Right renal pelvis (tissue), 4 donors: ENCODE results near the gene HIBADH. TPM values are rescaled to one million over a fixed set of nuclear protein-coding genes. Genes with fewer than 3 reads are reported as not detected.

Source experiments
- DNase-seq, 4 donors: peaks; one replicate each; pipeline ENCODE4 v3.0.0-alpha.2; 2013; ENCODE audit warnings: low read depth in 4 of 4, low spot score in 3 of 4, missing footprints in 1 of 4
- polyA plus RNA-seq, 4 donors: library from polyadenylated mRNA; unstranded; fragments of 120-200 nt; gene quantifications; one replicate each; pipeline ENCODE4 v1.2.1, GENCODE V29; 2013; ENCODE audit not compliant: insufficient read length in 4 of 4

The HIBADH gene
- polyA plus RNA-seq: 100 to 1,000 TPM in 2 of 4 donors, 10 to 100 TPM in 2; 87.1 to 105 (median 98.9) TPM

DNA sequence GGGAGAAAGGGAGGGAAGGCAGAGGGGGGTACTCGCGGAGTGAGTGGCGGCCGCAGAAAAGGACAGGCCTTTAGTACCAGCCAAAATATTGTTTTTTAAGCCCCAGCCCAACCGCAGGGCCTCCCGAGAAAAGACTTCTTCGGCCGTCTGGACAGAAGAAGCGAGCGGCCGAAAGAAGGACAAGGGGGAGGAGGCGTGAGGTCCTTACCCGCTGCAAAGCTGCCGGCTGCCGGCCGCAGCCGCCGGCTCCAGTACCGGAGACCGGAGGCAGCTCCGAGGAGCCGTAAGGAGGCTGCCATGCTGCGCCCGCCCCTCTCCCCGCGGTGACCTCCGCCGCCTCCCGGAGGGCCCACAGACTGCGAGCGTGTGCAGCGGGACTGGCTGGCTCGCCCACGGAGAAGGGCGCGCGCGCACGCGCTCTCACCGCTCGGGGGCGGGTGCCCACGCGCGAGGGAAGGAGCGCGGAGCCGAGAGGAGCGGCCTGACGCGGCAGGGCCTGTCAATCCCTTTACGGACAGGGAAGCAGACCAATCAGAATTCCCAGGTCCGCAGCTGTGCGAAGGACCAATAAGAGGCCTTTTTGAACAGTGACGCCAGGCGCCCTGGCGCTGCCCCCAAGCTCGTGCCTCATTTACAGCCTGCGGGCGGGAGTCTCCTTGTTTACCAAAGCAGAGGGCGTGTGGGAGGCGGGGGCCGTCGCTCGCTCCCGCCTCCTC lies at the start of gene HIBADH:
TSS of gene HIBADH (minus strand) at position 394 of the 716 bp plus-strand sequence. CDS start at position 299, 95 bp downstream.
- peak; percentile 98 for DNase-seq

DNA sequence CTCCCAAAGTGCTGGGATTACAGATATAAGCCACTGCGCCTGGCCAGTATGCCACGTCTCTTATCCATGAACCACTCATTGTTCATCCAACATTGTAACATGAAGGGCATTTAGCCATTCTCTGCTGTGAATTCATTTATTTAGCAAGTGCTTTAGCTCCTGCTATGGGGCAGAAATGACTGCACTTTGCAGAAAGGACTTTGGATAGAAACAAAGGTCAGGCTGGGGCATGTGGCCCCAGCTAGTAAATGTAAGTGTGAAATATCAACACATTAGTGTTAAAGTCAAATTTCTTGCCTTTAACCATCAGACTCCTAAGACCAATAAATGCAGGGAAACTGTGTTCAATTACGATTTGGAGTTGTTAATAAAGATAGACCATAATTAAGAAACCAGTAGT lies 49.5 kb upstream of the HIBADH start:
- no peak for DNase-seq

DNA sequence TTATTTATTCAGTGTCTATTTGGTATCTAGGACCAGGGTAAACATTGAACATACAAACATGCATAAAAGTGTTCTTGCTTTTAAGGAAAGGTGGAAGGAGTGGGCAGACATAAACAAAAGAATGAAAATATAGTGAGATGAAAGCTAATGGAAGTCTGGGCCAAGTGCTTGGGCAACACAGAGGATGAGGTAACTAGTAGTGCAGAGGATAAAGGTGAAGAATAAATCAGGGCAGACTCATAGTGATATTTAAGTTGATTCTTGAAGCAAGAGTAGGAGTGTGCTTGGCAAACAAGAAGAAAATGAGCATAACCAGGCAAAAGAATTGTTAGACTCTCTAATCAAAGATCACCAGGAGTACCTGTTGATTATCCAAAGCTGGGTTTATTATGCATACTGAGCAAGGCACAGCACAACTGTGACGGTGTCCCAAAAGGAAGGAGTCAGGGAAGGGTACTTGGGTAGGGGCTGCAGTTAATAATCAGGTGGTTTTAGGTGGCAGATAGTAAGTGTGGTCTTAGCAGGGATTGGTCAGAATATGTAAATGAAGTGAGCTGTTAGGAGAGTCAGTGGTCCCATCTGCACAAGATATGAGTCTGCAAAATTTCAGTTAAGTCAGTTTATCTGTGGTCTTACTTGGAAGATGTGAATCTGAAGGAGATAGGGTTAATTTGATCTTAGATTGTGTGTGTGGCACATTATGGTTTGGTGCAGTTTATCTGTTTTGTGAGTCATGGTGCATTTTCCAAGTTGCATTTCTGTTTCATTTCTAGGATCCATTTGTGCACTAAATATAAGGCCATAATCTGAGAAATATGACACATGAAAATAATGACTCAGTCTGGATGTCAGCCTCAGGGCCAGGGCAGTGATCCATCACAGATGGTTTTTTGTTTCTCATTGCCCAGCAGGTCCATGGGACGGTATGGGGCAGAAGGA lies 46.7 kb upstream of the HIBADH start:
- no peak for DNase-seq

DNA sequence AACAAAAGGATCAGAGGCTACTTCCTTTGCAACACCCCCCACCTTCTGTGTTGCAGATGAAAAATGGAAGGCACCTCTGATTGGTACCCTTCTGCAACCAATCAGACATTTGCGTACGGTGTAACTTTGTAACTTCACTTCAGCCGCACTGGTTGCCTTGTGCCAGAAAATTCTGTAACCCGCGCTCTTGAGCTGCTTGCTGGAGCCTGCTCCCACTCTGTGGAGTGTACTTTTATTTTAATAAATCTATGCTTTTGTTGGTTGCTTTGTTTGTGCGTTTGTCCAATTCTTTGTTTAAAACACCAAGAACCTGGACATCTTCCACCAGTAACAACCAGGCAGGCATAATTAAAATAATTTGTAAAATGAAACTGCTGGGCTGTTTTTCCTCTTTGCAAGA lies 45.8 kb upstream of the HIBADH start:
- DNase-seq: no peak

DNA sequence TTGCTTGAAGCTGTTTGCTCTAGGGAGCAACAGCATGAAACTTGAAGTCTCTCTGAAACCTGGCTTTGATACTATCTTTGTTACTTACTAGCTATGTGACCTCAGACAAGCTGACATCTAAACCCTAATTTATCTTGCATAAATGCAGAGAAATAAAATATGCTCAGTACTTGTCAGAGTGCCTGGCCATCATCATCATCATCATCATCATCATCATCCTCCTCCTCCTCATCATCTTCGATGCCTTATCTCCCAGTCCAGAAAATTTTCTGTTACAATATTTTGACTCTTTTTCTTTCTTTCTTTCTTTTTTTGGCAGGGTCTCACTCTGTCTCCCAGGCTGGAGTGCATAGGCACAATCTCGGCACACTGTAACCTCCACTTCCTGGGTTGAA lies 42.5 kb upstream of the HIBADH start:
- no peak for DNase-seq

DNA sequence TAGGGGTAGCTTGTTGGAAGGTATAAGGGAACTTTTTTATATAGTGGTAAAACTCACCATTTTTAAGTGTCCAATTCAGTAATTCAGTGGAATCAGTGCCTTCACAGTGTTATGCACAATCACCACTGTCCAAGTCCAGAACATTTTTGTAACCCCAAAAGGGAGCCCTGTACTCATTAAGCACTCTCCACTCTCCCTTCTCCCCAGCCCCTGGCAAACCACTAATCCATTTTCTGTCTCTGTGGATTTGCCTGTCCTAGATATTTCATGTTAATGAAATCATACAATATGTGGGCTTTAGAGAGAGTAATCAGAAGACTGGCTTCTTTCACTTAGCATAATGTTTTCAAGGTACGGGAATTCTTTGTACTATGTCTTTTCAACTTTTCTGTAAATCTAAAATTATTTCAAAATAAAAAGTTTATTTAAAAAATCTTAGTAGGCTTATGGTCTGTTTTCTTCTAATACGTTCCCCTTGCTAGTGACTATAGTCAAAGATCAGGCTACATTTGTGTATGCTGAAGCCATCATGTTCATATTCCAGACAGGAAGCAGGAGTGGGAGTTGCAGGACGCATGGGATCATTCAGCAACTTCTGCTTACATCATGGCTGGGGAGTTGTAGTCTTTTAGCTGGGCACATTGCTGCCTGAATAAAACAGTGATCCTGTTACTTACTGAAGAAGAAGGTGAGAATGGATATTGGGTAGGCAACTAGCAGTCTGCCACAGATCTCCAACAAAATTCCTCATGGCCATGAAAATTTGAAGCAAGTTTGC lies 41.9 kb upstream of the HIBADH start:
- DNase-seq: no peak

DNA sequence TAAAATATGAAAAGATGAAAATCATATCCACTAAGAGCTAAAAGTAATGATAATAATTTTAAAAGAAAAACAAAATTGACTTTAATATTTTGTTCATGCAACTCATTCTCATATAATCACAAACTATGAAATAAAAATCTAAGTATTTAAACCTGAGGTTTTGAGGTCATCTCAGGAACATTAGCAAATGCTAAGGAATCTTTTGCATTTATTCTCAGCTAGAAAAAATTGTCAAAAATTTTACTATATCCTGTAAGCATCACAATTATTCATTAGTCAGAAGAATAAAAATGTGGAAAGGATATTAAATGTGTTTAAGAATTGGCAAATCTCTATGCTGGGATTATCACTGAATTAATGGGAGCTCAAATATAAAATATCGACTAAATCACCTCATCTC lies 40.5 kb upstream of the HIBADH start:
- DNase-seq: no peak

DNA sequence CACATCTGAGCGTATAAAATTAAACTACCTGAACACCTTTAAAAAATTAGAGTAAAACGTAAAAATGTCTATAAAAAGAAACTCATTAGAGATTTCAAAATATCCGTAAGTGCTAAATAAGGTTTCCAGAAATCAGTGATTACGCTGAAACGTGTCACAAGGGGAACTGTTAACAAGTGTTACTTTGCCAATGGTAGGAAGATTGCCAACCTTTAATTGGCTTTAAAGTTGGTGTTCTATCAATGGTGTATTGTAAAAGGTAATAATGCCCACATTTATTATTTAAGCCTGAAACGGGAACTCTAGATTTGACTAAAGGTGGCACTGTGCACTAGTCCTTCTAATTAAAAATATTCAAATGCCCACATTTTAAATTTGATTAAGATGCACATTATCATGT lies 37.8 kb upstream of the HIBADH start:
- no peak for DNase-seq

DNA sequence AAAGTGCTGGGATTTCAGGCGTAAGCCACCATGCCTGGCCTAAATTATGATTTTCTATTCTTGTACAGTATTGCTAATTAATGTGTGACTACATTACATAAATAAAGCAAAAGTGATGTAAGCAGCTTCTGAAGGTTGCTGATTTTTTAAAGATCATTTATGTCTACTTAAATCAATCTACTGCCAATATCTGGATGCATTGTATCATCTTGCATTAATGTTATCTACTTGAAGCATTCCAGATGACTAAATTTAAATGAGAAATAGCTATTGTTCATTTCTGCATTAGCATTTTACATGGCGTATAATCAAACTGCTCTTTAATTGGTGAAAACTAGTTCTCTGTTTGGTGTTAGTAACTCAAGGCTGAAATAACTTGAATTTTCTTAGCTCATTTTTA lies 37.1 kb upstream of the HIBADH start:
- DNase-seq: no peak

DNA sequence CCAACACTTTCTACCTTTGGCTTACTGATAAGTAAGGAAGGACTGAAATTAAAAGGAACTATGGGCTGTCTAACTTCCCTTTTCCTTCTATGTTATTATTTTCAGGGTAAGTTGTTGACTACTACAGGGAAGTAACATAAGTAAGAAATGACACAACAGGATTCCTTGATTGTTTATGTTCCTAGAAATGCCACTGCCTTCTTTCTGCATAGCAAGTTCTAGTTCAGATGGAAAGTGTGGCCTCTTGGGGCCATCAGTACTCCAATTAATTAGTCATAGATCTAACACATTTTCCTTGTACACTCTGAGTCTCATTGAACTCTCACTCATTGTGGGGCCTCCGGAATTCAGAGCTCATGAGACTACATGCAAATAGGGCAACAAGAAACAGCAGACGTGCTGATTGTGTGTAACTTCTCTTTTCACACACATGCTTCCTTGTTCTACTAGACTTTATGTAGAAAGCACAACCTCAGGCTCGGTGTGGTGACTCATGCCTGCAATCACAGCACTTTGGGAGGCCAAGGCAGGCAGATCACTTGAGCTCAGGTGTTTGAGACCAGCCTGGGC lies 35.3 kb upstream of the HIBADH start:
- DNase-seq: no peak

DNA sequence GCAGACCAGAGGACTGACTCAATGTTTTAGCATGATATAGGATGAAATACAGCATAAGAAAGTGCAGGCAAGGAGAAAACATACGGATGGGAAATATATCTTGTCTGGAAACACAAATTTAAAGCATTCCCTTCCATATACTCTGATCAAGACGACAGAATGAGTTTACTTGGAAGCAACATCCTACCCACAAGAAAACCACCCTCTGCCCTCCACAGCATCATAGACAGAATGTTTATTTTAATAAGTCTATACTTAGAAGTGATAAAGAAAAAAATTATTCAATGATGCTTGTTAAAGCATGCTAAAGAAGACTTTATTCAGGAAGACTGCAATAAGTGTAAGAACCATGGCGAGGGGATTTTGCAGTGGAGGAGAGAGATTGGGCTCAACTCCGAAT lies 32.4 kb upstream of the HIBADH start:
- no peak for DNase-seq

DNA sequence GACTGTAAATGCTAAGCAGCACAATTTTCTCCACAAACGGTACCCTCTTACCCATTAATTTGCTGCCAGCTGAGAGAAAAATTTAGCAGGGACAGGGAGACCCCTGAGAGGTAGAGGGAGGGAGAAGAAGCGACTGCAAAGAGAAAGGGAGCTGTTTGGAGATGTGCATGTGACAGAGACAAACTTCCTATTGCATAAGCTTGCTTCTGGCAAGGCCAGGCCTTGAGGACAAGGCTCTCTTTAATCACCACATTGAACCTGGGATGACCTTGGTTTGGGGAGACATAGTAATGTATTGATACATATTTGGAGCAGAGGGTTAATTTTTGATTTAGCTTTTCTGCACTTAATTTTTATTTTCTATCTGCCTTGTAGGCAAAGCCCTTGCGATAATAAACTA lies 31.1 kb upstream of the HIBADH start:
- no peak for DNase-seq

DNA sequence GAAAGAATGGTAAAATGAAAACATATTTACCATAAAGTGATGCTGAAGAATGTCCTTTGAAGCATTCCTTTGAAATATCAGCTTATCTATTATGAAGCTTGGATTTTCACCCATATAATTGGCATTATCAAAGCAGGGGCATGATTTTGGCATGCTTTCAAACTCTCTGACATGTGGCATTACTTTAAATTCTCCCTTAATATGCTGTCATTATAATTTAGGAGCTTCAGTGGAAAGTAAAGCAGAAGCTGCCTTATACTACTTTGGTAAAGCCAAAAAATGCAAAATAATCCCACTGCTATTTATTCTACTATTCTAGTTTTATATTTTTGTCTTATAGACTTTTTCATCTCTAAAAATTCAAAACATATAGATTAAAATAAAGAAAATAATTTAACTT lies 28.0 kb upstream of the HIBADH start:
- no peak for DNase-seq

DNA sequence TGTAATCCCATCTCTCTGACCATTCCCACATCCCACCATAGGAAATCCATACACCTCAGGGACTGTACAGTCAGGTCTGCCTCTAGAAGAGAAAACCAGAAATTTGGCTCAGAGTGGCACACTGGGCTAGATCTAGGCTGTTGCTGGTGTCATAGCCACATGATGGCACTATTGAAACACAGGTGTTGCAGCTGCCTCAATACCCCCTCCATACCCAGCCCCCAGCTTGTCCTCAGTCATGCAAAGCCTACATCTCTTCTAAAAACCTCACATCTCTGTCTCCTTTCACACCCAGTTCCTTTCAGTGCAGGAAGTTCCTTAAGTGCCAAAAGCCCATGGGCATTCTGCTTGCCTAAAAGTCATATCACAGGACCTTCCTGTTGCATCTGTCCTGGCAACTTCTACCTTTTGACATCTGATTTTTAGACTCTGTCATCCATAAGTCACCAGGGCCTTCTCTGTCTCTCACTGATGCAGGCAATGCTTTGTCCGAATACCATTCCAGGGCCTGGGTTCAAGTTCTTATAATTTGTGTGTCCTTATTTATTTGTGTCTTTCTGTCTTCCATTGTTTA lies 27.0 kb upstream of the HIBADH start:
- no peak for DNase-seq

DNA sequence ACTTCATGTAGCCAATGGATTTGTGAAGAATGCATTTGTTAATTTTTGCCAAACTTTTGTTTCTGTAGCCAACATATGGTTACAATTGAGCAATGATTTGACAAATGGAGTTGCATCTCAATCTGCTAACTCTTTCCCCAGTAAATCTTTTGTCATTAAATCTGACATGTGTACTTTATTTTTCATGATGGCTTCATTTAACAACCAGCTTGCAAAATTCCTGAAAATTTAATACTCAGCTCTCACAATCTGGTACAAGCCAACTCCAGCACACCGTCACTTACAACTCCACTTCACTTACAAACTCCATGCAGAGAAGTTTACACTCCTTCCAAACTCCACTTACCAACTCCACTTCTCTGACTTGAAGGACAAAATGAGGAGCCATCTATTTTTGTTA lies 26.5 kb upstream of the HIBADH start:
- no peak for DNase-seq

DNA sequence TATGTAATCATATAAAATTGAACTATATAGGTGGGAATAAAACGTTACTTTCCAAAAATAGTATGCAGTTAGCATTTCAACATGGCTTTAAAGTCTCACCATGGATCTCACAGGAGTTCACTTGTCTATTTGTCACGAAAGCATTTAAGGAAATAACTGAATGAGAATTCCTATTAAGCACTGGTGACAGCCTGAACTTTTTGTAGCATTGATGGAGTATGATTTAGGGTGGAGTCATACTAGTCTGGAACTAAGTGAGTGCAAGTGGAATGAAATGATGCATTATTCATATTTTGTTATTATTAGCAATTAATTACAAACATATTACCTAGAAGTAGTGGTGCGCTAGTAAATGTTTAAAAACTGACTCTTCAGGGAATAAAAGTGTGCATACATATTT lies 26.0 kb upstream of the HIBADH start:
- DNase-seq: no peak

DNA sequence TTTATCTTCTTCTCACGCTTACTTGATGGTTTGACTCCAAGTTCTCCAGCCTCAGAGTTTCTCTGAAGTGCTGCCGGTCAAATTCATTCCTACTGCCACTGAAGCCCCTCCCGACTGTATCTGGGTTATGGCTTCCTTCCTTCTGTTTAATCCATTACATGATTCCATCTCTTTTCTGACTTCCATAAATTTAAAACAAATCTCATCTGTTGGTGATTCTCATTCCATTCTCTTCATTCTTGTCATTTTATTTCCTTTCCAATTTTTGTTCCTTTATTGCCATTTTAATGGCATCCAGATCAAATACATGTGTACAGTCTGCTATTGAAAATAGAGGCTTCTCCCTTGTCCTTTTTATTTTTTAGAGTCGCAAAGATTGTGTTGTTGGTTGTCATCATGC lies 25.4 kb upstream of the HIBADH start:
- DNase-seq: no peak

DNA sequence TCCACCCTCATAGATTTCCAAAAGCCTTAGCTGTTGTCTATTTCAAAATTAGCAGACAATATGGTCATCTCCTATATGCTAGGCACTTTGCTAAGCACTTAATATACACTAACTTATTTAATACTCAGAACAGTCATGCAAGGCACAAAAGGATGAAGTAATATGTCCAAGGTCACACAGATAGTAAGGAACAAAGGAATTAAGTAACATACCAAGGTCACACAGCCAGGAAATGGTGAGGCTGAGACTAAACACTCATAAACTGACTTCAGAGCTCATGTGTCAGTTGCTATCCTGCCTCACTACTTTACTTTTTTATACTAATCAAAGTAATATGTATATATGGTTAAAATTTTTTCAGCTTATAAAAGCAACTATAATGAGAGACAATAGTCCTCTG lies 23.6 kb upstream of the HIBADH start:
- DNase-seq: no peak

DNA sequence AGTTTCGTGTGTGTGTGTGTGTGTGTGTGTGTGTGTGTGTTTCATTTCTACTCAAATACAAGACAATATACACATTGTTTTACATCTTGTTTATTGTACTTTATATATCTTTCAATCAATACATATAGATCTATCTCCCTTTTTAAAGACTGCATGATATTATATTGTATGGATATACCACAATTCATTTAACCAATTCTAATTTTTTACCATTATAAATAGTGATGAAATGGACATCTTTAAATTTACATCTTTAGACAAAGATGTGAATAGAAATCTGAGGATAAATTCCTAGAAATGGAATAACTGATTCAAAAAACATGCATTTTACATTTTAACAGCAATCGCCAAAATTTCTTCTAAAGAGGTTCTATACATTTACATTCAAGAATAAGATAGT lies 23.2 kb upstream of the HIBADH start:
- DNase-seq: no peak

DNA sequence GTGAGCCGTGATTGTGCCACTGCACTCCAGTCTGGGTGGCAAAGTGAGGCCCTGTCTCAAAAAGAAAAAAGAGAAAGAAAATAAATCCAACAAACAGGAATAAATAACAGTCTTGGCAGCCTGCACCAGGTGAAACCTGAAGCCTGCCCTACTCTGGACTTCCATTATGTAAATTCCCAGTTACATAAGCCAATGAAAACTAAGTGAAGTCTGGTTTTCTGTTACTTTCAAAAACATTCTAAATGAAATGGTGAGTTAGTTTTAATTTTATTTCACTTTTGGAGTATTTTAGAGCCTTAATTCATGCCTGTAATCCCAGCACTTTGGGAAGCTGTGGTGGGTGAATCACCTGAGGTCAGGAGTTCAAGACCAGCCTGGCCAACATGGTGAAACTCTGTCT lies 22.5 kb upstream of the HIBADH start:
- no peak for DNase-seq
